Spleen (tissue), 7 donors: ENCODE results near the gene OSBPL10.

Source experiments
- POLR2A ChIP-seq, 3 donors: fragments of 450-650 bp; IDR thresholded peaks; one replicate each; pipeline ENCODE4 v1.5.1; 2017; ENCODE audit warnings: antibody characterized with exemption in 3 of 3, mild to moderate bottlenecking in 1 of 3
- POLR2AphosphoS5 ChIP-seq, 3 donors: sonication (generic); formaldehyde crosslinking; IDR thresholded peaks; one replicate each; pipeline ENCODE4 v1.5.1; 2017; ENCODE audit warnings: antibody characterized with exemption in 3 of 3
- TF ChIP-seq, protein P1 (sequence below), 11 experiments: fragments of 200-600 bp in 7 of 11; fragments of 450-650 bp in 4 of 11; sonication (generic) in 4 of 11; IDR thresholded peaks in 8 of 11; conservative IDR thresholded peaks in 3 of 11; 1 replicate in 7 of 11; 2 replicates in 4 of 11; pipeline versions ENCODE4 v1.4.0 to v1.8.0; 2016 to 2021; ENCODE audit warnings: antibody characterized with exemption in 11 of 11, inconsistent platforms in 4 of 11, mild to moderate bottlenecking in 1 of 11
- donor health status: DM: no; HTN: no; CAD: no; lungs with moderate emphysema.
- donor health status: DM: no; HTN: no; CAD: no.
- donor health status: DM: no; HTN: no; CAD: no.

DNA sequence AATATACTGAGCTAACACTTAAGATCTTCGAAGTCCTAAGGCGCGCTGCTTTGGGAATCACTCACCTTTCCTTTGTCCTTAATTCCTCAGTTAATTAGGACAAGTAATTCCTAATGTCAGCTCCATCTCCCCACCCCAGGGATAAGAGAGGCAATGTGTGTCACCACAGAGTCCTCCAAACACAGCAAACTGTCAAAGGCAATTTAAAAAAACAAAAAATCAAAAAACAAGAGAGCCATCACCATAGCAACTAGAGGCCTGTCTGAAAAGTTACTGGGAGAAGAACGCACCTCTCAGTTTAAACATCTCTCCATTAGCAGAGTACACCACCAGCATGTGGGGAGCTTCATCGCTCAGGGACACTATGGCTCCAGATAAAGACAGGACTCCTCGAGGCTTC lies 101.7 kb downstream of the OSBPL10 start:
- TF ChIP-seq, protein P1, sequence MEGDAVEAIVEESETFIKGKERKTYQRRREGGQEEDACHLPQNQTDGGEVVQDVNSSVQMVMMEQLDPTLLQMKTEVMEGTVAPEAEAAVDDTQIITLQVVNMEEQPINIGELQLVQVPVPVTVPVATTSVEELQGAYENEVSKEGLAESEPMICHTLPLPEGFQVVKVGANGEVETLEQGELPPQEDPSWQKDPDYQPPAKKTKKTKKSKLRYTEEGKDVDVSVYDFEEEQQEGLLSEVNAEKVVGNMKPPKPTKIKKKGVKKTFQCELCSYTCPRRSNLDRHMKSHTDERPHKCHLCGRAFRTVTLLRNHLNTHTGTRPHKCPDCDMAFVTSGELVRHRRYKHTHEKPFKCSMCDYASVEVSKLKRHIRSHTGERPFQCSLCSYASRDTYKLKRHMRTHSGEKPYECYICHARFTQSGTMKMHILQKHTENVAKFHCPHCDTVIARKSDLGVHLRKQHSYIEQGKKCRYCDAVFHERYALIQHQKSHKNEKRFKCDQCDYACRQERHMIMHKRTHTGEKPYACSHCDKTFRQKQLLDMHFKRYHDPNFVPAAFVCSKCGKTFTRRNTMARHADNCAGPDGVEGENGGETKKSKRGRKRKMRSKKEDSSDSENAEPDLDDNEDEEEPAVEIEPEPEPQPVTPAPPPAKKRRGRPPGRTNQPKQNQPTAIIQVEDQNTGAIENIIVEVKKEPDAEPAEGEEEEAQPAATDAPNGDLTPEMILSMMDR (IDR thresholded peaks at IDR 0.05 in 8 of 11, conservative IDR thresholded peaks at IDR 0.05 in 3 of 11): no peak
- TF ChIP-seq POLR2A (IDR thresholded peaks at IDR 0.05) (no peak), POLR2AphosphoS5 (IDR thresholded peaks at IDR 0.05) (no peak)
